ENCODE data around the gene TNNT3. TPM values are rescaled to one million over a fixed set of nuclear protein-coding genes. Genes with fewer than 3 reads are reported as not detected.
"Not testable (repeated sequence)": the region's sequence is repeated elsewhere in the genome, so short reads cannot be mapped to it uniquely, and the experiment has no call there.

The TNNT3 gene
- polyA plus RNA-seq: 10 to 100 TPM in 2 of 3 donors, 1 to 10 TPM in 1; 2.2 to 50.0 (median 12.7) TPM

DNA sequence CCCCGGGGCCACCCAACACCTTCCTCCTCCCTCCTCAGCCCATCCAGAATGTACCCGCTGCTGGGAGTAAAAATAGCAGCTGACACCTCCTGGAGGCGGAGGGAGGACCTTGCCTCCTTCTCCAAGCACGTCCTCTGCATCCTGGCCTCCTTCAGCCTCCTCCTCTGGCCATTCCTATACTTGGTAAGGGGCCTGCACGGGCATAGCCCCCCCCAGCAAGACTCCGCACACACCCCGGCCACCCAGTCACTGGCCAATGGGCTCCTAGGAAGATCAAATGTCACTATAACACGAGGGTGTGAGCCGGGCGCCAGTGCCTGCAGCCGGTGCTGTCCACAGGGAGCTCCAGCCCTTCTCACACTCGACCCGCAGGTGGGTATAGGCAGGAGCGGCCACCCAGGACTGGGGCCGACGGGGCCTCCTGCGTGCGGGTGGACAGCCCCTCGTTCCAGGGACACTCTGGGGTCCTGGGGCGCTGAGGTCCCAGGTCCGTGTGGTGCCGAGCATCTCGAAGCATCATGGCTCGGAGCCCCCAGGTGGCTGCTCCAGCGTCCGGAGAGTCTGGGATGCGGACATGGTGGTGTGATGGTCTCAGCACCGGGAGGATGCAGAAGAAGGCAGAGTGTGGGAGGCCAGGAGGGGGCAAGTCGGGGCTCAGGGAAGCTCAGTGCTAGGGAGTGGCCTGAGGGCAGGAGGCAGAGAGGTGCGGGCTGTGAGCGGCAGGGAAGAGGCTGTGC is at the start of gene TNNT3:
Gene TNNT3, plus strand, starts transcription at position 313 of the 737 bp plus-strand sequence. CDS start 3,172 bp downstream, outside the sequence.
- H3K27ac ChIP-seq (ENCODE audit: low read depth, low read length): no peak within 1 kb of the TSS
- WGBS, 3 donors: 78 to 87% (median 79%) methylated on average over 31 of the region's 31 CpGs

DNA sequence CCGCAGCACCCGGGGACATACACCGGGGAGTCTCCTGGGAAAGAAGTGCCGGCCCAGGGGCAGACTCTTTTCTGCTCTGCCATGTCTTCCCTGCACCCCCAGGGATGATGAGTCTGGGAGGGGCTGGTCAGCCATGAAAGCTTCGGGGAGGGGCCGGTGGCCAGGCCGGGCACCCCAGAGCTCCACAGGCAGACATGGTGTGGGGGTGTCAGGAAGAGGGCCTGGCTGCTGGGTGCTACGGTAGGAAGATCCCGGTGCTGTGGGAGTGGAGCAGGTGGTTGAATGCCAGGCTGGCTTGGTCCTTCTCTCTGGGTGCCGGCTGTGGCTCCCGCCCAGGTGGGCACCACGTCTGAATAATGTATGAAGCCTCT is 49.2 kb upstream of the TNNT3 start:
- H3K27ac ChIP-seq (ENCODE audit: low read depth, low read length): no peak overlapping the region
- 60 to 73% (median 64%) methylated on average over 12 of the region's 12 CpGs for WGBS, 3 donors

DNA sequence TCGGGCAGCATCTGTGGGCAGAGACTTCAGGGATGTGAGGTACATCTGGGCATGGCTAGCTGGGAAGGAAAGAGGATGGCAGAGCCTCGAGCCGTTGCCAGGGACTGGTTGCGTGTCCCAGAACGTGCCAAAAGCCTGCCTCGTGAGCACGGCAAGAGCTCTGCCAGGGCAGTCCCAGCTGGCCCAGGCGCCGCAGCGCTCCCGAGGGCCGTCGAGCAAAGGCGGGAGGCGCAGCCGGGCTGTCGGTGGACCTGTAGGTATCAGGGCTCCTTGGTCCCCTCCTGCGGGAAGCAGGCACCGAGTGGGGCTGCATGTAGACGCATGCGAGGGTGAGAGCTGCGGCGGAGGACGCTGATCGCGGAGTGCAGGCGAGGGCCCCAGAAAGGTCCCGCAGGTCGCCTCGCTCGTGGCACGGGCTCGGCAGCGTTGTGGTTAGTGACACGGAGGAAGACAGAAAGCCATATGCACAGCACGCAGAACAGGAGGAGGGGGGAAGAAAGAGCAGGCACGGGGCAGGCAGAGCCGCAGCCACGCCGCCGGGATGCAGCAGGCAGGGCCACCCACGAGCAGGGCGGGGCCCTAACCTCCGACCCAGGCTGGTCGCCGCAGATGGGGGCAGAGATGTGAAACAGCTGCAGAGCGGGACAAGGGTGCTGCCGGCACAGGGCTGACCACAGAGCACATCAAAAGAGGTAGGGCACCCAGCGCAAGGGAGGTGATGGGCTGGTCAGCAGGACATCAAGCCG is 48.6 kb upstream of the TNNT3 start:
- 37 to 57% (median 40%) methylated on average over 48 to 50 of the region's 50 CpGs for WGBS, 3 donors
- no peak overlapping the region for H3K27ac ChIP-seq (ENCODE audit: low read depth, low read length)

DNA sequence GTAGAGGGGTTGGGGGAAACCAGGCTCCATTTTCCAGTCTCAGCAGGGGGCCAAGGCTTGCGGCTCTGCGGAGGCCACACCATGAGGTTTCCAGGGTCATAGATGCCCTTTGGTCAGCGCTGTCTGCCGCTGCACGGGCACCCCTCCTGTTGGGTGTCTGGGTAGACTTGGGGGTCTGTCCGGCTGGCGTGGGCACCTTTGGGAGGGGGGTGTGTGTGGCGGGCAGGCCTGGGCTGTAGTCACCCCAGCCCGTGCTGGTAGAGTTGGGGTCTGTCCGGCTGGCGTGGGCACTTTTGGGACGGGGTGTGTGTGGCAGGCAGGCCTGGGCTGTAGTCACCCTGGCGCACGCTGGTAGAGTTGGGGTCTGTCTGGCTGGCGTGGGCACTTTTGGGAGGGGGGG is 48.0 kb upstream of the TNNT3 start:
- H3K27ac ChIP-seq (ENCODE audit: low read depth, low read length): no peak overlapping the region

DNA sequence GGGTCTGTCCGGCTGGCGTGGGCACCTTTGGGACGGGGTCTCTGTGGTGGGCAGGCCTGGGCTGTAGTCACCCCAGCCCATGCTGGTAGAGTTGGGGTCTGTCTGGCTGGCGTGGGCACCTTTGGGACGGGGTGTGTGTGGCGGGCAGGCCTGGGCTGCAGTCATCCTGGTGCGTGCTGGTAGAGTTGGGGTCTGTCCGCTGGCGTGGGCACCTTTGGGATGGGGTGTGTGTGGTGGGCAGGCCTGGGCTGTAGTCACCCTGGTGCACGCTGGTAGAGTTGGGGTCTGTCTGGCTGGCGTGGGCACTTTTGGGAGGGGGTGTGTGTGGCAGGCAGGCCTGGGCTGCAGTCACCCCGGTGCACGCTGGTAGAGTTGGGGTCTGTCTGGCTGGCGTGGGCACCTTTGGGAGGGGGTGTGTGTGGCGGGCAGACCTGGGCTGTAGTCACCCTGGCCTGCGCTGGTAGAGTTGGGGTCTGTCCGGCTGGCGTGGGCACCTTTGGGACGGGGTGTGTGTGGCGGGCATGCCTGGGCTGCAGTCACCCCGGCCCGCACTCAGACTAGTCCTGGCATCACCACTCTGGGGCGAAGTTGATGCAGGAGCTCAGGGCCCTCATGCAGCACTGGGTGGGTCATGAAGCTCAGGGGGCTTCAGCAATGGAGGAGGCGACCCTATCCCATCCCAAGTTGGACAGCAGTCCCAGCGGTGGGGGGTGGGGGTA is 47.1 kb upstream of the TNNT3 start:
- 67 to 81% (median 80%) methylated on average over 24 to 25 of the region's 25 CpGs for WGBS, 3 donors
- no peak overlapping the region for H3K27ac ChIP-seq (ENCODE audit: low read depth, low read length)

More for the DNA sequence above, 48.0 kb upstream of the TNNT3 start:
- WGBS, 3 donors: 77 to 83% (median 81%) methylated on average over 15 of the region's 15 CpGs

DNA sequence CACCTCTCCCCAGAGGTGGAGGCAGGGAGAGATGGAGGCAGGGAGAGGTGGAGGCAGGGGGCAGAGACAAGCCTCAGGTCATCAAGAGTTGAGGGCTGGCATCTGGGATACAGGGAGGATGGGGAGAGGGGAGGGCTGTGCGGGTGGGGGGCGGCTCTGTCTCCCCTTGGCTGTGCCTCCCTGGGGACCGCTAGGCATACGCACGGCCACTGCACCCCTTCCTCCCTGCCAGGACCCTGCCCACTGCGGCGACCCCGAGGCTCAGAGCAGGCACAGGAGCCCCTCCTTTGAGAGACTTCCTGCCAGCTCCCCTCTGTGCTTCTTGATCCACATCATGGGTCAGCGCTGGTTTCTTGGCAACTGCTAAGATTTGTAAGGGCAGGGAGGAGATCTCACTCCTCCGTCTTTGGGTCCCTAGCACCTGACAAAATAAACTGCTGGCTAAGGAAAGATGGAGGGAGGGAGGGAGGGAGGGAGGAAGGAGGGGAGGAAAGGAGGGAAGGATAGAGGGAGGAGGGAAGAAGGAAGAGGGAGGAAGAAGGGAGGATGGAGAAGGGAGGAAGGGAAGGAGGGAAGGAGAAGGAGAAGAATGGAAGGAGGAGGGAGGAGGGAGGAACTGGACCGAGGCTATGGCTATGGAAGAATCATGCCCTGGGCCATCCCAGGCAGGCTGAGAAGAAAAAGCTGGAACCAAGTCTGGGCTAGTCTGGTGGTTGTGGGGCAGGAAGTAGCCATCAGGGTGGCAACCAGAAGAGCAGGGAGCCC is 46.3 kb upstream of the TNNT3 start:
- H3K27ac ChIP-seq (ENCODE audit: low read depth, low read length): no peak overlapping the region
- 29 to 58% (median 37%) methylated on average over 10 to 11 of the region's 11 CpGs for WGBS, 3 donors

DNA sequence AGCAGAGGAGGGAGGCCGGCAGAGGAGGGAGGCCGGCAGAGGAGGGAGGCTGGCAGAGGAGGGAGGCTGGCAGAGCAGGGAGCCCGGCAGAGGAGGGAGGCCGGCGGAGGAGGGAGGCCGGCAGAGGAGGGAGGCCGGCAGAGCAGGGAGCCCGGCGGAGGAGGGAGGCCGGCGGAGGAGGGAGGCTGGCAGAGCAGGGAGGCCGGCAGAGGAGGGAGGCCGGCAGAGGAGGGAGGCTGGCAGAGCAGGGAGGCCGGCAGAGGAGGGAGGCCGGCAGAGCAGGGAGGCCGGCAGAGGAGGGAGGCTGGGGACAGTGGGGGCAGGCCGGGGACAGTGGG is 45.7 kb upstream of the TNNT3 start:
- not testable (repeated sequence) for H3K27ac ChIP-seq (ENCODE audit: low read depth, low read length)
- WGBS, 3 donors: 67 to 91% (median 85%) methylated on average over 10 to 17 of the region's 17 CpGs

DNA sequence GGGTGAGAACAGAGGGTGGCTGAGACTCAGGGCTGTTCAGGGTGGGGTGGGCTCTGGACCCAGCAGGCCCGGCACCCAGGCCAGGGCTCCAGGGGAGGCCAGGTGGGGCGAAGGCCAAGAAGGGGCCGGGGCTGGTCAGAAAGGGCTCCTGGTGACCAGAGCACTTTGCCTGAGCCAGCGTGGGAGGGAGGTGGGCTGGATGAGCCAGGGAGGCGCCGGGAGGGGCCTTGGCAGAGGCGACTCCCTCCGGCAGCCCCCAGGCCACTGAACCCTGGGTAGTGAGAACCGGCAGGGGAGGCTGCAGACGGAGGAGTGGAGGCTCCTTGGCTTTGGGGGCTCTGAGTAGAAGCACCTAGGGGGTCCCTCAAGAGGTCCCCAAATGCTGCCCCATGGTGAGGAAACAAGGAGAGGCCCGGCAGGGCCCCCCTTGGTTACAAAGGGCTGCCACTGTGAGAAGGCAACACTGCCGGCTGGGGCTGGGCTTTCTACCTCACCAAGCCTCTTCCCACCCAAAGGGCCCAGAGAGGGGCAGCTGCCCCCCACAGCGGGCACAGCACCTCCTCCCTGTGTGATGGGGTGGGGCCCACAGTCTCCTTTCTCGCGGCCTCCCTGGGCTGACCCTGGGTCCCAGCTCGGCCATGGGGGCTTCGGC is 44.9 kb upstream of the TNNT3 start:
- H3K27ac ChIP-seq (ENCODE audit: low read depth, low read length): not testable (repeated sequence)
- WGBS, 3 donors: 60 to 85% (median 65%) methylated on average over 15 to 17 of the region's 17 CpGs

GRCh38 chr11:1875093-1875850 is 44.2 kb upstream of the TNNT3 start:
- 56 to 84% (median 74%) methylated on average over 25 to 28 of the region's 28 CpGs for WGBS, 3 donors

GRCh38 chr11:1875851-1876301 is 43.6 kb upstream of the TNNT3 start:
- not testable (repeated sequence) for H3K27ac ChIP-seq (ENCODE audit: low read depth, low read length)
- WGBS, 3 donors: 57 to 84% (median 74%) methylated on average over 9 to 12 of the region's 13 CpGs

More at GRCh38 chr11:1875093-1875850, 44.2 kb upstream of the TNNT3 start:
- no peak overlapping the region for H3K27ac ChIP-seq (ENCODE audit: low read depth, low read length)

DNA sequence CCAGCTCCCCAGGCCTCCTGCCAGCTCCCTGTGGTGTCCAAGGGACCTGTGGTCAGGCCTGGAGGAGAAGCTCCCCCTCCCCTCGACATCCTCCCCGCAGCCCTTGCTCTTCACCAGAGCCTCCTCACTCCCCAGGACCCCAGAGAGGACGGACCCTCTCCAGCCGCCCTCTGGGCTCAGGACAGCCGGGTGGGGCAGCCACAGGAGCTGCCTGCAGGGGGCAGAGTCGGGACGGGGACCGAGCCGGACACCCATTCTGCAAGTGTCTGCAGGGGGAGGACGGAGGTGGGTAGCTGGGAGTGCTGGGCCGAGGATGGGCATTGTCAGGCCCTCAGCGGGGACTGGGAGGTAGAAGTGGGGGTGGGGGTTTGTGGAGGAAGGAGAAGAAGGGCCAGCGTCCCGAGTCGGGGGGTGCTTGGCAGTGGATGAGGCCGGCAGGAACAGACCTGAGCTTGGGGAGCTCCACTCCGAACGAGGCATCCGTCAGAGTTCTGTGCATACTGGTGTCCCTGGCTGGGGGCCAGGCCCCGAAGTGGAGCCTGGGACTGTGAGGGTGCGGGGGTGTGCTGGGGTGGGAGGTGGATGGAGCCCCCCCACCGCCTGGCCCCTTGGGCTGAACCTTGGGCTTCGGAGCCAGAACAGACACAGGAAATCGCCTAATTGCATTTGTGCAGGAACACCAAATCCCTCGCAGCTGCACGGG is 43.0 kb upstream of the TNNT3 start:
- 28 to 45% (median 30%) methylated on average over 24 to 26 of the region's 26 CpGs for WGBS, 3 donors

GRCh38 chr11:1877211-1878136 is 42.0 kb upstream of the TNNT3 start:
- H3K27ac ChIP-seq (ENCODE audit: low read depth, low read length): no peak overlapping the region
- WGBS, 3 donors: 42 to 63% (median 48%) methylated on average over 32 to 33 of the region's 33 CpGs

More for the DNA sequence above, 43.0 kb upstream of the TNNT3 start:
- no peak overlapping the region for H3K27ac ChIP-seq (ENCODE audit: low read depth, low read length)

DNA sequence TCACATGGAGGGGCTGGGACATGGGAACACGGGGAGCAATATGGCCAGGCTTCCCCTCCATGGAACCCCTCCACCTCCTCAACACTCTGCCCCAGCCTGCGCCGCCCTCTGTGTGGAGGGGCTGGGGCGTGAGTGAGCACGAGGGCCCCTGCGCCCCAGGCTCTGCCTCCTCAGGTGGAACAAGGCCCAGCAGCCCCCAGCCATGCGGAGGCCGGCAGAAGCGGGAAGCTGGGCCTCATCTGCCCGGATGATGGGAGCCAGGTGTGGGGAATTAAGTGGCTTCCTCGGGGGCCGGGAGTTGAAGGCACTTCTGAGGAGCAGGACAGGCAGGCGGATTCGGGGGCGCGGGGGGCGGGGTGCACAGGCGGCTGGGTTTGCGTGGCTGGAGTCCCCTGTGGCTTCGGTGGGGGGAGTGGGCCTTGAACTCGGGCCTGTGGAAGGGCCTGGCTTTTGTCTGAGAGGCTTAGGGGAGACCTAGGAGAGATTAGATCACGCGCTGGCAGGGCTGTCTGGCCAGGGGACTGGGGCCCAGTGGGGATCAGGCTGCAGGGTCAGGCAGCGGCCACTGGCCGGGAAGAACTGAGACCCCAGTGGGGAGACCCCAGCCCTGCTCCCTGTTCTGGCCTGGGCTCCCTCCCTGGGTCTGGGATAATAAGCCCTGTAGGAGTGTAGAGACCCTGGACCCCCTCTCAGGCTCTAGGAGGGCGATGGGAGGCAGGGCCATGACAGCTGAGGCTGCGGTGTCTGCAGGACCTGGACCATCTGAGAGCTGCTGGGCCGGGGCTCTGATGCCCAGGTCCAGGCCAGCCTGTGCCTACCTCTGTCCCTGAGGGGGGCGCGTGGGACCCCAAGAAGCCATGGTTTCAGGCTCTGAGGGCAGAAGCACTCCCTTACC is 41.1 kb upstream of the TNNT3 start:
- WGBS, 3 donors: 72 to 86% (median 76%) methylated on average over 30 of the region's 30 CpGs
- H3K27ac ChIP-seq (ENCODE audit: low read depth, low read length): no peak overlapping the region

DNA sequence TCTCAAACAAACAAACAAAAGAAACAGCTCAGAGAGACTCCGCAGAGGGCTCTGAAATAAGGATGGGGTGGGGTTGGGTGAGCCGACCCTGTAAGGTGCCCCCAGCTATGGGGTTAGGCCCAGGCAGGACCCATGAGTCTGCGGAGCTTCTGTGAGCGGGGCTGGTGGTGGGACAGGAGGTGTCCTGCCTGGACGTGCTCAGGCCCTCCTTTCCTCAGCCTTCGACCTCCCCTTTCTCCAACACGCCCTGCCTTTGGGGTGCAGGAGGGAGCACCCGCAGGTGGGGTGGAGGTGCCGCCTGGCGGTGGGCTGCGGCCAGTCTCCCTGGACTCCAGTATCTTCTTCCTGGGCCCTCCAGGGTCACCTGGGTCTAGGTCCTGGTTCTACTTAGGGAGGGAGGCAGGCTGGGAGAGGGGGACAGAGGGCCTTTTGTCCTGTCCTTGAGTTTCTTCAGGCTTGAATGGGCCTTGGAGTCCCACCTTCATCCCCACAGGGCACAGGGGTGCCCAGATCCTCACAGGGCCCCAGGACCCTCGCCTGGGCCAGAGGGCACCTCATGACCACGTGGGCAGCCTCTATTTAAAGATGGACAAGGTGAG is 40.1 kb upstream of the TNNT3 start:
- WGBS, 3 donors: 85 to 91% (median 89%) methylated on average over 13 of the region's 13 CpGs
- H3K27ac ChIP-seq (ENCODE audit: low read depth, low read length): no peak overlapping the region

Data from adipose tissue (tissue), 3 donors.